SK-N-SH (cell line): ENCODE measurements around the gene NRSN1.

Experiments used
- EZH2phosphoT487 ChIP-seq: fragments of 200-600 bp; sonication (generic); IDR thresholded peaks from 2 replicates; pipeline ENCODE4 v1.6.1; 2017; ENCODE audit warnings: low read depth, mixed run types, mild to moderate bottlenecking, antibody characterized with exemption, moderate library complexity, borderline replicate concordance
- POLR2AphosphoS5 ChIP-seq: IDR thresholded peaks from 2 replicates; pipeline ENCODE4 v1.6.1; 2012; ENCODE audit warnings: low read depth, low read length
- REST ChIP-seq: IDR thresholded peaks from 2 replicates; pipeline ENCODE4 v1.6.1; 2012; ENCODE audit warnings: mild to moderate bottlenecking, low read depth, low read length, moderate library complexity

- TF ChIP-seq POLR2AphosphoS5 (no peak), REST (no peak), EZH2phosphoT487 (no peak)
Measured at GRCh38 chr6:24100024-24100769, 25.8 kb upstream of the NRSN1 start.
